Measurements from ENCODE around the gene FBXW4. TPM values are rescaled to one million over a fixed set of nuclear protein-coding genes. Genes with fewer than 3 reads are reported as not detected.

FBXW4 gene
- 19.2 to 27.2 TPM (median 22.2 TPM) in 5 replicates for total RNA-seq (2022; extraction: Qiagen RNA extraction)

GRCh38 chr10:101694674-101695403 lies at the start of gene FBXW4:
Gene FBXW4 (minus strand): TSS chr10:101695170. CDS start chr10:101695105, 65 bp downstream.

GRCh38 chr10:101587725-101588653 lies 107.0 kb downstream of the FBXW4 start, which contains the start of the genes DPCD and POLL:
Gene DPCD (plus strand): TSS chr10:101588321. CDS start chr10:101588337, 16 bp downstream.
Gene POLL (minus strand): TSS chr10:101588257. CDS start chr10:101587360, 897 bp downstream.

Other genes with a start within 250 kb of the FBXW4 start
- gene POLL, start 106.9 kb downstream of the FBXW4 start, total RNA-seq (2022; extraction: Qiagen RNA extraction), result 11.9 to 17.6 TPM (median 17.2 TPM) in 5 replicates
- gene DPCD, start 106.8 kb downstream of the FBXW4 start, total RNA-seq (2022; extraction: Qiagen RNA extraction), result 30.7 to 38.6 TPM (median 31.7 TPM) in 5 replicates
- 0.08 to 0.09 TPM in 2 of 5 replicates, not detected in the others for gene FGF8, start 80.9 kb upstream of the FBXW4 start, total RNA-seq (2022; extraction: Qiagen RNA extraction)
- gene NPM3, start 88.3 kb upstream of the FBXW4 start, total RNA-seq (2022; extraction: Qiagen RNA extraction), result 100 to 124 TPM (median 120 TPM) in 5 replicates
- gene OGA, start 123.3 kb upstream of the FBXW4 start, total RNA-seq (2022; extraction: Qiagen RNA extraction), result 63.4 to 85.8 TPM (median 65.4 TPM) in 5 replicates
- gene KCNIP2, start 148.6 kb upstream of the FBXW4 start, total RNA-seq (2022; extraction: Qiagen RNA extraction), result 0.35 to 0.60 TPM (median 0.47 TPM) in 5 replicates

All from A549 treated with AZD2906 at 1 μM for 4 hours (cell line).